Body of pancreas (tissue), 4 donors: ENCODE data around the gene SEC62. TPM values are rescaled to one million over a fixed set of nuclear protein-coding genes. Genes with fewer than 3 reads are reported as not detected.
A peak's percentile ranks its signal among the peaks of the same experiment; 100 is the strongest.

Experiments used
- ATAC-seq: fragments of 150-250 bp; one replicate; pipeline ENCODE4 v1.9.1; 2016
- DNase-seq, 4 donors: peaks; one replicate each; pipeline ENCODE4 v3.0.0-alpha.2; 2019
- H3K27ac ChIP-seq, 4 donors: fragments of 200-600 bp; sonication (generic); 1 replicate in 3 of 4; 2 replicates in 1 of 4; pipeline versions ENCODE4 v1.5.1 to v1.6.1; 2016 to 2019; ENCODE audit warnings: mild to moderate bottlenecking in 1 of 4, mixed read lengths in 1 of 4, moderate library complexity in 1 of 4
- H3K27me3 ChIP-seq, 2 donors: fragments of 200-600 bp; sonication (generic); one replicate each; pipeline ENCODE4 v1.6.0; 2016; ENCODE audit warnings: mild to moderate bottlenecking in 1 of 2
- H3K36me3 ChIP-seq, 2 donors: fragments of 200-600 bp; sonication (generic); replicated peaks in 1 of 2; 2 replicates each; pipeline ENCODE4 v1.5.1; 2016; ENCODE audit warnings: low read depth in 2 of 2; ENCODE audit not compliant: insufficient read depth in 1 of 2
- H3K4me1 ChIP-seq: fragments of 200-600 bp; sonication (generic); one replicate; pipeline ENCODE4 v1.6.0; 2016
- H3K4me3 ChIP-seq, 2 donors: fragments of 200-600 bp; sonication (generic); 1 replicate in 1 of 2; 2 replicates in 1 of 2; pipeline ENCODE4 v1.5.1; 2016 to 2019
- H3K9me3 ChIP-seq, 3 donors: fragments of 200-600 bp; sonication (generic); 1 replicate in 2 of 3; 2 replicates in 1 of 3; pipeline ENCODE4 v1.5.1; 2016
- POLR2A ChIP-seq, 3 donors: fragments of 450-650 bp; IDR thresholded peaks; one replicate each; pipeline ENCODE4 v1.6.1; 2016; ENCODE audit warnings: antibody characterized with exemption in 3 of 3, mild to moderate bottlenecking in 2 of 3
- WGBS, 2 donors: methylation state at CpG; one replicate each; pipeline ENCODE4 v1.1.5; 2017; 5-methylcytosine and 5-hydroxymethylcytosine counted together
- intact Hi-C: fragments of 100-400 bp; cut with DNase I; formaldehyde crosslinking; loops from one replicate; pipeline ENCODE4 v1.15.1; 2023
- total RNA-seq, 2 donors: library from RNA; depleted of rRNA; stranded (reverse); fragments of >200 nt; gene quantifications; one replicate each; pipeline ENCODE4 v1.1.0, GENCODE V29; 2016
- TF ChIP-seq, protein P1 (sequence below), 7 experiments: fragments of 450-650 bp in 4 of 7; fragments of 200-600 bp in 3 of 7; sonication (generic) in 3 of 7; IDR thresholded peaks; one replicate each; pipeline ENCODE4 v1.5.1; 2016 to 2019; ENCODE audit warnings: antibody characterized with exemption in 7 of 7

The SEC62 gene
- total RNA-seq, 2 donors from 2014 or later: 30.9 to 31.0 TPM

DNA sequence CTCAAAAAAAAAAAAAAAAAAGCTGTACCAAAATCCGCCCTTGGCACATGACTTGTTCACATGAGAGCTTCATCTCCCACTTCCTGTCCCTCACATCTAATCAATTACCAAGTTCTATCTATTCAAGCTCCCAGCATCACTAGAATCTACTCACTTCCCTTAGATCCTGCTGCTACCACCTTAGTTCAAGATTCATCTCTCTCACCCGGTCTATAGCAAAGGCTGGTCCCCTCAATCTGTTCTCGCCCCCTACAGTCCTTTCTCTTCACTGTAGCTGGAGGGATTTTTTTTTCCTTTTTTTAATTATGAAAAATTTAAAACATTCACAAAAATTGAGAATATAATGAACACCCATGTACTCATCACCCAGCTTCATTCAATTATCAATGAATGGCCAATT, 54.5 kb downstream of the SEC62 start:
- peaks cover 12% of the 10 kb centered on the region for H3K4me1 ChIP-seq
- TF ChIP-seq, protein P1, sequence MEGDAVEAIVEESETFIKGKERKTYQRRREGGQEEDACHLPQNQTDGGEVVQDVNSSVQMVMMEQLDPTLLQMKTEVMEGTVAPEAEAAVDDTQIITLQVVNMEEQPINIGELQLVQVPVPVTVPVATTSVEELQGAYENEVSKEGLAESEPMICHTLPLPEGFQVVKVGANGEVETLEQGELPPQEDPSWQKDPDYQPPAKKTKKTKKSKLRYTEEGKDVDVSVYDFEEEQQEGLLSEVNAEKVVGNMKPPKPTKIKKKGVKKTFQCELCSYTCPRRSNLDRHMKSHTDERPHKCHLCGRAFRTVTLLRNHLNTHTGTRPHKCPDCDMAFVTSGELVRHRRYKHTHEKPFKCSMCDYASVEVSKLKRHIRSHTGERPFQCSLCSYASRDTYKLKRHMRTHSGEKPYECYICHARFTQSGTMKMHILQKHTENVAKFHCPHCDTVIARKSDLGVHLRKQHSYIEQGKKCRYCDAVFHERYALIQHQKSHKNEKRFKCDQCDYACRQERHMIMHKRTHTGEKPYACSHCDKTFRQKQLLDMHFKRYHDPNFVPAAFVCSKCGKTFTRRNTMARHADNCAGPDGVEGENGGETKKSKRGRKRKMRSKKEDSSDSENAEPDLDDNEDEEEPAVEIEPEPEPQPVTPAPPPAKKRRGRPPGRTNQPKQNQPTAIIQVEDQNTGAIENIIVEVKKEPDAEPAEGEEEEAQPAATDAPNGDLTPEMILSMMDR (IDR thresholded peaks at IDR 0.05): no peak
- TF ChIP-seq POLR2A (IDR thresholded peaks at IDR 0.05): no peak
- no peaks in the 10 kb centered on the region for H3K27me3 ChIP-seq
- DNase-seq: no peak
- 84 to 90% methylated on average over 3 of the region's 3 CpGs for WGBS, 2 donors
- no peak overlapping the region for H3K27ac ChIP-seq
- no peak for ATAC-seq
- no peak overlapping the region for H3K4me3 ChIP-seq
- intact Hi-C loops: no loop called here
- no peaks in the 10 kb centered on the region for H3K9me3 ChIP-seq
- no peaks in the 10 kb centered on the region for H3K36me3 ChIP-seq

DNA sequence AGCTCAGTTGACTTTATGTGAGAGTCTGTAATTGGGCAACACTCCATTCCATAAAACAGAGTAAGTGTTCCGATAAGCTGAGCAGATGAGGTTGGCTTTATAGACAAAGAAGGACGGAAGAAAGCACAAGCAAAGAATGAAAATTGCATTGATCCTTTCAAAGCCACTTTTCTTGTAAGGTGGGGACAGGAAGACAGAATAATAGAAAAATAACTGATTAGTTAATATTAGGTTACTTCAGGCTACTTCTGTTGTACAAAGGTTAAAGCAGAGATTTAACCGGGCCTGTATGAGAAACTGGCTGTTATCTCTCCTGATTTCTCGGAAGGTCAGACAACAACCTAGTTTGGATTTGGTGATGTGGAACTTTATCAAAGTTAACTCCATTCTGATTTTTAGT, 55.7 kb downstream of the SEC62 start:
- Histone ChIP-seq H3K27ac (no peak overlapping the region), H3K27me3 (no peaks in the 10 kb centered on the region), H3K4me1 (peaks cover 12% of the 10 kb centered on the region), H3K36me3 (no peaks in the 10 kb centered on the region), H3K4me3 (no peak overlapping the region), H3K9me3 (no peaks in the 10 kb centered on the region)
- WGBS, 2 donors: 66% methylated on average over 4 of the region's 4 CpGs
- intact Hi-C loops: no loop called here
- ATAC-seq: no peak
- no peak for DNase-seq
- no peak for TF ChIP-seq POLR2A (IDR thresholded peaks at IDR 0.05)
- TF ChIP-seq, protein P1 (IDR thresholded peaks at IDR 0.05): no peak

DNA sequence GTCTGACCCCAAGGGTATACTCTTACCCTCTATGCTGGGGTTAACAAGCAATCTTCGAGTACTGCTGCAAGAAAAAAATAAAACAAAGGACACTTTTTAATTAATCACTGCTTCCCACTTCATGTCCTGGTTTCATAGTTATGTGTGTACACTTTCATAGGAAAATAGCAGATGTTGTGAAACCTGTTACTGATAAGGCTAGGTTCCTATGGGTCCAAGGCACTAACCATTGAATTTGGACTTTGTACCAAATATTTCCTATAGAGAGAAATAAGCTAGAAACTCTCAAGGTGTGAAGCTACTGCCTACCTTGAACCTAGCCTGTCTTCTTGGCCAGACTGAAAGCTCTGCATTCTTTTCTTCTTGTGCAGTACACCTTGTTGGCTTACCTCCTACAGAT, 56.6 kb downstream of the SEC62 start:
- peaks cover 12% of the 10 kb centered on the region for H3K4me1 ChIP-seq
- 26 to 44% methylated on average over 1 of the region's 1 CpG for WGBS, 2 donors
- no peaks in the 10 kb centered on the region for H3K9me3 ChIP-seq
- no peaks in the 10 kb centered on the region for H3K27me3 ChIP-seq
- TF ChIP-seq, protein P1 (IDR thresholded peaks at IDR 0.05): no peak
- no peak for TF ChIP-seq POLR2A (IDR thresholded peaks at IDR 0.05)
- intact Hi-C loops: no loop called here
- peak; percentile 76 for ATAC-seq
- H3K36me3 ChIP-seq: no peaks in the 10 kb centered on the region
- no peak for DNase-seq
- no peak overlapping the region for H3K4me3 ChIP-seq
- no peak overlapping the region for H3K27ac ChIP-seq

DNA sequence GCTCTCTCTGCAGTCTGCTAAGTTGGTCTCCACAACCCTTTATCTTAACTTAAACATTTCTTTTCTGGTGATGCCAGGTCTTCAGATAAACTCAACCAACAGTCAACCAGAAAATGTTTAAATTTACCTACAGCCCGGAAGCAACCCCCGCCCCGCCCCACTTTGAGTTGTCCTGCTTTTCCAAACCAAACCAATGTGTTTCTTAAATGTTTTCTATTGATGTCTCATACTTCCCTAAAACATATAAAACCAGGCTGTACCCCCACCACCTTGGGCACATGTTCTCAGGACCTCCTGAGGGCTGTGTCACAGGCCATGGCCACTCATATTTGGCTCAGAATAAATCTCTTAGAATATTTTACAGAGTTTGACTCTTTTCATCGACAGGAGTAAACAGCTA, 58.0 kb downstream of the SEC62 start:
- WGBS, 2 donors: 90 to 95% methylated on average over 4 of the region's 4 CpGs
- Histone ChIP-seq H3K9me3 (no peaks in the 10 kb centered on the region), H3K27ac (no peak overlapping the region), H3K4me1 (peaks cover 12% of the 10 kb centered on the region), H3K27me3 (no peaks in the 10 kb centered on the region), H3K36me3 (no peaks in the 10 kb centered on the region), H3K4me3 (no peak overlapping the region)
- DNase-seq: no peak
- no peak for TF ChIP-seq POLR2A (IDR thresholded peaks at IDR 0.05)
- TF ChIP-seq, protein P1 (IDR thresholded peaks at IDR 0.05): no peak
- no peak for ATAC-seq
- intact Hi-C loops: no loop called here

DNA sequence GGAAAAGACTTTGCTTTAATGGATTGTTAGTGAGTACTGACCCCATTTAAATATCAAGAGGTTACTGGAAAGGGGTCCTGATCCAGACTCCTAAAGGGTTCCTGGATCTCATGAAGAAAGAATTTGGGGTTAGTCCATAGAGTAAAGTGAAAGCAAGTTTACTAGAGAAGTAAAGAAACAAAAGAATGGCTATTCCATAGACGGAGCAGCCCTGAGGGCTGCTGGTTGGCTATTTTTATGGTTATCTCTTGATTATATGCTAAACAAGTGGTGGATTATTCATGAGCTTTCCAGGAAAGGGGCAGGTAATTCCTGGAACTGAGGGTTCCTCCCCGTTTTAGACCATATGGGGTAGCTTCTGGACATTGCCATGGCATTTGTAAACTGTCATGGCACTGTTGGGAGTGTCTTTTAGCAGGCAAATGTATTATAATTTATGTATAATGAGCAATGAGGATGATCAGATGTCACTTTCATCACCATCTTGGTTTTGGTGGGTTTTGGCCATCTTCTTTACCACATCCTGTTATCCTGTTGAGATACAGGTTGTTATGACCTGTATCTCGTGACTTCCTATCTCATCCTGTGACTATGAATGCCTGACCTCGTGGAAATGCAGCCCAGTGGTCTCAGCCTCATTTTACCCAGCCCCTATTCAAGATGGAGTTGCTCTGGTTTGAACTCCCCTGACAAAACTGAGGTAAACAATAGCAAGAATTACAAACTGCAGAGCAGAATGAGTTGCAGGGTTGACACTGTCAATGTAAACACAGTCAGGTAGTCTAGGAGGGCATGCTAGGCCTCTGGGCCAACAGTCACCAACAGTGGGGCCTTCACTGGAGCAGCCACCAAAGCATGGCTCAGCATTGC, 60.9 kb downstream of the SEC62 start:
- TF ChIP-seq, protein P1 (IDR thresholded peaks at IDR 0.05): no peak
- no peak for TF ChIP-seq POLR2A (IDR thresholded peaks at IDR 0.05)
- Histone ChIP-seq H3K27ac (no peak overlapping the region), H3K36me3 (no peaks in the 10 kb centered on the region), H3K9me3 (no peaks in the 10 kb centered on the region), H3K4me3 (no peak overlapping the region), H3K4me1 (peaks cover 12% of the 10 kb centered on the region), H3K27me3 (no peaks in the 10 kb centered on the region)
- WGBS, 2 donors: 76 to 82% methylated on average over 4 of the region's 4 CpGs
- intact Hi-C loops: no loop called here
- DNase-seq (no peak), ATAC-seq (no peak)
